ENCODE data around the gene ILDR1.

GRCh38 chr3:122032531-122032930 is 10.5 kb upstream of the ILDR1 start:
- TF ChIP-seq CTCF (IDR thresholded peaks at IDR 0.05) (no peak), POLR2AphosphoS5 (IDR thresholded peaks at IDR 0.05; ENCODE audit: insufficient read depth in 1 of 2, low read depth in 1 of 2) (no peak), POLR2A (IDR thresholded peaks at IDR 0.05) (no peak)
